GM18499 (cell line): ENCODE data around the gene RGS3.
"Not testable (repeated sequence)": the region's sequence is repeated elsewhere in the genome, so short reads cannot be mapped to it uniquely, and the experiment has no call there.

Experiments
- ATAC-seq: cut with Tn5 transposase; IDR thresholded peaks from one replicate; pipeline ENCODE4 v1.9.1; 2021; ENCODE audit warnings: moderate number of reproducible peaks; ENCODE audit not compliant: insufficient read depth, unreplicated experiment

RGS3 gene

GRCh38 chr9:113485761-113486115, 22.2 kb downstream of the RGS3 start:
- no peak for ATAC-seq

- no peak for ATAC-seq
These were observed 22.8 kb downstream of the RGS3 start for GRCh38 chr9:113486327-113486726.

- ATAC-seq = no peak
These were observed 24.5 kb downstream of the RGS3 start for GRCh38 chr9:113488071-113488470.

GRCh38 chr9:113488490-113488889, 25.0 kb downstream of the RGS3 start:
- no peak for ATAC-seq

GRCh38 chr9:113491147-113491546, 27.6 kb downstream of the RGS3 start:
- ATAC-seq = not testable (repeated sequence)

GRCh38 chr9:113492343-113493202, 29.0 kb downstream of the RGS3 start:
- no peak for ATAC-seq

- no peak for ATAC-seq
These were observed 29.6 kb downstream of the RGS3 start for GRCh38 chr9:113493203-113493520.

GRCh38 chr9:113495526-113495925, 32.0 kb downstream of the RGS3 start:
- no peak for ATAC-seq

- no peak for ATAC-seq
These were observed 33.5 kb downstream of the RGS3 start for GRCh38 chr9:113497051-113497450.

- no peak for ATAC-seq
These were observed 35.8 kb downstream of the RGS3 start for GRCh38 chr9:113499153-113499875.

- no peak for ATAC-seq
These were observed 36.5 kb downstream of the RGS3 start for GRCh38 chr9:113499876-113500497.

- no peak for ATAC-seq
These were observed 37.7 kb downstream of the RGS3 start for GRCh38 chr9:113501129-113501686.

- no peak for ATAC-seq
These were observed 38.3 kb downstream of the RGS3 start for GRCh38 chr9:113501852-113502251.

- no peak for ATAC-seq
These were observed 39.0 kb downstream of the RGS3 start for GRCh38 chr9:113502427-113503034.

- no peak for ATAC-seq
These were observed 39.6 kb downstream of the RGS3 start for GRCh38 chr9:113503131-113503541.

- no peak for ATAC-seq
These were observed 40.2 kb downstream of the RGS3 start for GRCh38 chr9:113503613-113504211.

GRCh38 chr9:113504725-113505590, 41.4 kb downstream of the RGS3 start:
- no peak for ATAC-seq

- no peak for ATAC-seq
These were observed 42.6 kb downstream of the RGS3 start for GRCh38 chr9:113506090-113506589.

GRCh38 chr9:113507256-113507655, 43.7 kb downstream of the RGS3 start:
- ATAC-seq = no peak
